HuH-7.5 (cell line): ENCODE data around the gene KLK1.
"Not testable (repeated sequence)": the region's sequence is repeated elsewhere in the genome, so short reads cannot be mapped to it uniquely, and the experiment has no call there.

ENCODE experiments used
- DNase-seq: peaks from one replicate; pipeline ENCODE4 v3.0.0; 2011; ENCODE audit warnings: low spot score

KLK1 gene

DNA sequence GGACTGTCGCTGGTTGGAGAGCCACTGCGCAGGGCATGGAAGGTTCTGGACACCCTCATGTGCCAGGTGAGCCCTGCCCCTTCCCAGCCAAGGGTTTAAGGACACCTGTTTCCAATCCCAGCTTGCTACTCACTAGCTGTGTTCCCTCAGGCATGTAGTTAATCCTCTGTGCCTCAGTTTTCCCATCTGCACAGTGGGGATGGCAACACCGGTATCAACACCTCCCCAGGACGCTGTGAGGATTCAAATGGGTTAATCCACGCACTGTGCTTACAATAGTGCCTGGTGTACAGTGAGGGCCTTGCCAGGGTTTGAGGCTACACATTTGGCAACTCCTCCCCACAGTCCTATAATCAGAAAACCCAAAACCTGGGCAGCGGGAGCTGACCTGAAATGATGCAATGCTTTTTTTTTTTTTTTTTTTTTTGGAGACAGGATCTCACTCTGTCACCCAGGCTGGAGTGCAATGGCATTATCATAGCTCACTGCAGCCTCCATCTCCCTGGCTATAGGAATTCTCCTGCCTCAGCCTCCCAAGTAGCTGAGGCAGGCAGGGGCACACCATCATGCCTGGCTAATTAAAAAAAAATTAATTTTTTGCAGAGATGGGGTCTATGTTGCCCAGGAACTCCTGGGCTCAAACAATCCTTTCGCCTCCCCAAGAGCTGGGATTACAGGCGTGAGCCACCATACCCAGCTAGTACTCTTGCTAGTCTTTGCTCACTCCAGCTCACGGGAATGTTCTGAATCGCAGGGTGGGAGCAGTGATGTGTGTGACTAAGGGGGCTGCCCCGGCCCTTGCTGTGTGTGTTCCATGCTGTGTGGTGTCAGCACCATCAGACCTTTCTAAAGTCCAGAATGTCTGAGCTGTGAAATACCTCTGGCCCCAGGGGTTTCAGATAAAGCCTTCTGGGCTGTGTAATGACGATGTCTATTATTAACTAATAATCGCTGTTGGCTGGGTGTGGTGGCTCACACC is 31.0 kb downstream of the KLK1 start:
- DNase-seq = no peak

DNA sequence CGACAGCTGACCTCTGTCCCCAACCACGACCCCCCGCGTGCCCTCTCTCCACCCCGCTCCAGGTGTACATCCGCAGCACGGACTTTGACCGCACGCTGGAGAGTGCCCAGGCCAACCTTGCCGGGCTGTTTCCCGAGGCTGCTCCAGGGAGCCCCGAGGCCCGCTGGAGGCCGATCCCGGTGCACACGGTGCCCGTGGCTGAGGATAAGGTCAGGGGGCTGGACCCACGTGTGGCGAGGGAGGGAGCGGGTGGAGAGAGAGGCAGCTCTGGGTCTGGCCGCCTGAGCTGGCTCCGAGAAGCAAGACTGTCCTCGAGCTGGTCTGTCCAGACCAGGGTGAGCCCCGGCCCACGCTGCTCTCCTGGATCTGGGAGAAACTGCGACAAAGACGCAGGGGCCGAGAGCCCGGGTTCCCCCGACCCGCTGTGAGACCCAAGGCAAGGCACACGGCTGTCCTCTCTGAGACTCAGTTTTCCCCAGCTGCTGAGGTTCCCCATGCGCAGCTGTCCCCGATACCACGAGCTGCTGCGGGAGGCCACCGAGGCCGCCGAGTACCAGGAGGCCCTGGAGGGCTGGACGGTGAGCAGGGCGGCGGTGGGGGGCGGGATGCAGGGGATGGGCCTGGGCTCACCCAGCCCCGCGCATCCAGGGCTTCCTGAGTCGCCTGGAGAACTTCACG is 31.9 kb downstream of the KLK1 start:
- no peak for DNase-seq

DNA sequence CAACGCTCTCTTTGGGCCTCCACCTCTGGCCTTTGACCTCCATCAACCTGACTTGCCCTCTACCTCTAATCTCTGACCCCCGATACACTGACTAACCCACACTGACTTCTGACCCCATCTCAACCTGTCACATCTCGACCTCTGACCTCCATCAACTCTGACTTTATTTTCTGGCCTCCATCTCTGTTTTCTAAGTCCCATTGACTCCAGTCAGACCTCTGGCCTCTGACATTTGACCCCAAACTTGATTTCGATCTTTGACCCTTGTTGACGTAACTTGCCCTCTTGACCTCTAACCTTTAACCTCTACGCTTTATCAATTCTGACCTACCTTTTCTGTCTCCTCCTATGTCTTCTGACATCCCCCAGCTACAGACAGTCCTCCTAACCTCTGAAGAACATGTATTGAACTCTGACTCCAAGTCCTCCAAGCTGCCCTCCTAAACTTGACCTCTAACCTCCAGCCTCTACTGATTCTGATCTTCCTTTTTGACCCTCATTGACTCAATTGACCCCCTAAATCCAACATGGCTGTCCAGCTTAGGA is 32.6 kb downstream of the KLK1 start:
- no peak for DNase-seq

DNA sequence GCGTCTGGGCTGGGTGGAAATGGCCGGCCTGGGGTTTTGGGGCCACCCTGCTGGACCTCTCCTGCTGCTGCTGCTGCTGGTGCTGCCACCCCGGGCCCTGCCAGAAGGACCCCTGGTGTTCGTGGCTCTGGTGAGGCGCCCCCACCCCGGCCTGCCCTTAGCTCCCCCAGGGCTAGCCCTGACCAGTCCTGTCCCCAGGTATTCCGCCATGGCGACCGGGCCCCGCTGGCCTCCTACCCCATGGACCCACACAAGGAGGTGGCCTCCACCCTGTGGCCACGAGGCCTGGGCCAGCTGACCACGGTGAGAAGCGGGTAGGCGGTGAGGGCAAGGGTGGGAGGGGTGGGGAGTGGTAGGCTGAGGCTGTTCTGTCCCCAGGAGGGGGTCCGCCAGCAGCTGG is 33.2 kb downstream of the KLK1 start, which contains the start of gene ACP4:
Gene ACP4, plus strand, starts transcription at position 20 of the 400 bp plus-strand sequence. Its CDS starts 0 bp downstream, at position 20.
- DNase-seq = no peak

DNA sequence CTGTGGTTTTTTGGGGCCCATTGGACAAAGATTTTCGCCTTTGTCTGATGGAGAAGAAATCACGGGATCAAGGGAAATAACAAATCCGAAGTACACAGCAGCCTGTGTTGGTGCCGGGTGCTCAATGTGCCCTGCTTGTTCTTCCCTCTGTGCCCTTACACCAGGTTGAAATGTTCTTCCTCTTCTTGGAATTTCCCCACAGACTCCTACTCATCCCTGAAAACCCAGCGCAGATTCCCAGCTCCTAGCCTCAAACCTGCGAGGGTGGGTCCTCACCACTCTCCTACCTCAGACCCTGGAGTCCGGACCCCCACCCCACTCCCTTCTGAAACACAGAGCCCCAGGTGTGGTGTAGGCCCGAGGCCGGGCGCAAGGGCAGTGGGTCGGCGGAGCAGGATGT is 38.3 kb downstream of the KLK1 start:
- no peak for DNase-seq

DNA sequence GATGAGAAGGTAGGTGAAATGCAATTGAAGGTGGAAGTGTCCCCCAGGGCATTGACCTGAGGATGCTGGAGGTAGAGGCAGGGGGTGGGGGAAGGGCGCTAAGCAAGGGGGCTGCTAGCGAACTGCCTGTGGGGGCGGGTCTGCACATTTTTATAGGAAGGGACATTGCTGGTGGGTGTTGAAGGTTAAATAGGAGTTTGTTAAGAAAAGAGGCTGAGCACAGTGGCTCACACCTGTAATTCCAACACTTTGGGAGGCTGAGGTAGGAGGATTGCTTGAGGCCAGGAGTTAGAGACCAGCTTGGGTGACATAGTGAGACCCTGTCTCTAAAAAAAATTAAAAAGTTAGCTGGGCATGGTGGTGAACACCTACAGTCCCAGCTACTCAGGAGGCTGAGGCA is 38.9 kb downstream of the KLK1 start:
- DNase-seq = no peak

DNA sequence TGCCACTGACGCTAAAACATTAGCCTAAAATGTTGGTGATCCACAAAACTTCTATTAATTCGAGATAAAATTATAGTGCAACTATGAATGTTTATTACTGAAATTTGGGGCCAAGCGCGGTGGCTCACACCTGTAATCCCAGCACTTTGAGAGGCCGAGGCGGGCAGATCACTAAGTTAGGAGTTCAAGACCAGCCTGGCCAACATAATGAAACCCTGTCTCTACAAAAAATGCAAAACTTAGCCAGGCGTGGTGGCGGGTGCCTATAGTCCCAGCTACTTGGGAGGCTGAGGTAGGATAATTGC is 39.8 kb downstream of the KLK1 start:
- DNase-seq = not testable (repeated sequence)

DNA sequence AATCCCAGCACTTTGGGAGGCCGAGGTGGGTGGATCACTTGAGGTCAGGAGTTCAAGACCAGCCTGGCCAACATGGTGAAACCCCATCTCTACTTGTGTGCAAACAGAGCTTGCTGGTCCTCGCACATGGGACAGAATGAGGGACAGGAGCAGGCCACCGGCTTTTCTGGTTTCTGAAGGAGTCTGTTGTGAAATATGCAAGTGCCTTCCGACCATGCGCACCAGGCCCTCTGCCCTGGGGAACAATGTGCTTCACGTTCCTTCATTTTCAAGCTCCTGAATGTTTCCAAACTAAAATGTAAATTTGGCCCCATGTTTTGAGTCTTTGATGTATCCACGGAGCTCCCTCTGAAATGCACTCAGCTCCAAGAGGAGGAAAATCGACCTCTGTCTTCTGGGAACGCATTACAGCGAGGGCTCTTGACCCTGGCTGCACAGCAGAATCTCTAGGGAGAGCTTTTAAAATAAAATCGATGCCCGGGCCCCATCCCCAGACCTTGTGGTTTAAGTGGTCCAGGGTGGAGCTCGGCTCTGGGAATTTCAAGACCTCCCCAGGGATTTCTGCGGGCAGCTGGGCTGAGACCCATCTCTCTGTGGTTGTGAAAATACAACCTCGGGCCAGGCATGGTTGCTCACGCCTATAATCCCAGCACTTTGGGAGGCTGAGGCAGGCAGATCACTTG is 42.7 kb downstream of the KLK1 start:
- no peak for DNase-seq

DNA sequence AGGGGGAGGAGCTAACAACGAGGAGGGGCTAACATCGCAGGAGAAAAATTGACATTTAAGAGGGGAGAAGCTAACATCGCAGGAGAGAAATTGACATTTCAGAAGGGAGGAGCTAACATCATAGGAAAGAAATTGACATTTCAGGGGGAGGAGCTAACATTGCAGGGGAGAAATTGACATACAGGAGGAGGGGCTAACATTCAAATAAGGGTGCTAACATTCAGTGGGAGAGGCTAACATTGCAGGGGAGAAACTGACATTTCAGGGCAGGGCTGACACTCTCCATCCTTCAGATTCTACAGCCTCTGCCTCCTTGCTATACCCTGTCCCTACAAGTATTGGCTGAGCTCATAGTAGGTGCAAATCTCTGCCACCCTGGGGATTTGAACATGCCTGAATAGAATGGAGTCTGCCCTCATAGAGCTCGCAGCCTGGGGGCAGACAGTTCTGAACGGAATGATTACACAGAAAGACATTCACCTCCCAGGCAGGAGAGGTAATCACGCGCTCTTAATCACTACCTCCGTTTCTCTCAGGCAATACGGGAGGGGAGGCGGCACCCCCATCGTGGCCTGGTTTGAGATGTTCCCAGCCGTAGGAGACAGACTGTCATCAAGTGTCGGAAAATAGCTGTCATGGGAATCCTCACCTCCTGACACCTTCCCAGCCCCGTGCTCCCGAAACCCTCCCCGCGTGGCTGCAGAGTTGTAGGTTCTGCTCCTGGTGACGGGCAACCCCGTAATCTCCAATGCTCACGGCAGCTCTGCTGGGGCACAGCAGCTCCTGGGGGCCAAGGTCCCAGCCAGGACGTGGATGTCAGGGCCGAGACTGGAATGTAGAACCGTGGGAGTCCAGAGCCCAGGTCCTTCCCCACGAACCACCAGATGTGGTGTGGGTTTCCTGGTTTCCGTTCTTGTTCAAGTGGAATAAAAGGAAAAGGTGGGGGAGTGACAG is 43.8 kb downstream of the KLK1 start:
- DNase-seq = no peak

DNA sequence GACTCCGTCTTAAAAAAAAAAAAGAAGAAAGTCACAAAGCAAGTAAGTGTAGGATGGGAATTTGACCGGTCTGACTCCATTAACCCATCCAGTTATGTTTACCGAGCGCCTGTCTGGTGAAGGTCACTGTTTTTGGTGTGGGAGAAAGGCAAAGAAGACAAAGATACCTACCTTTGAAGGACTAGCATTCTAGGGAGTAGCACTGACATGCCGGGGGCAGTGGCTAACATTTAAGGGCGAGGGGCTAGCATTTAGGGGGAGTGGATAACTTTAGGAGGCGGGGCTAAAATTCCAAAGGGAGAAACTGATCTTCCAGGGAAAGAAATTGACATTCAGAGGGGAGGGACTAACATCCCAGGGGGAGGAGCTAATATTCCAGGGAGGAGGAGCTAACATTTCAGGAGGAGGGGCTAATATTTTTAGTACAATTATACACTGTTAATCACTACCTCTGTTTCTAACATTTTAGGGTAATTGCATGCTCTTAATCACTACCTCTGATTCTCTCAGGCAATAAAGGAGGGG is 44.6 kb downstream of the KLK1 start:
- no peak for DNase-seq

DNA sequence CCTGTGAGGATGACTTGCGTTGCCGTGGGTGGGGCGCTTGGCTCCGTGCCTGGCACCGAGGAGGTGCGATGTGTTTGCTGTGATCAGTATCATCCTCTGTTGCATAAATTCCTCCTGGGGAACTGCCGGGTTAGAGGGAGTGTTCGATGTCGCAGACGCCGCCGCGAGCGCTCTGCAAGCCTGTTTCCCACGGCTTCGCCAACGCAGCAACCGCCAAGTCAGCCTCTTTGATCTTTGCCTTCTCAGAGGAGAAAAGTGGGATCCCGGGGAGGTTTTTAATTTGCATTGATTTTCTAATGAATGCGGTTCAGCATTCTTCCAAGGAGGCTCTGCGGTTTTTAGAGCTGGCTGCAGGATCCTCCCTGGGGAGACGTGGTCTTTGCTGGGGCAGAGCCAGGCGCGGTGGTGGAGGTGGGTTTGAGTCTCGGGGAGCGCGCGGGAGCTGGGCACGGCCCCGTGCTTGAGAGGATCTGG is 45.7 kb downstream of the KLK1 start:
- no peak for DNase-seq

DNA sequence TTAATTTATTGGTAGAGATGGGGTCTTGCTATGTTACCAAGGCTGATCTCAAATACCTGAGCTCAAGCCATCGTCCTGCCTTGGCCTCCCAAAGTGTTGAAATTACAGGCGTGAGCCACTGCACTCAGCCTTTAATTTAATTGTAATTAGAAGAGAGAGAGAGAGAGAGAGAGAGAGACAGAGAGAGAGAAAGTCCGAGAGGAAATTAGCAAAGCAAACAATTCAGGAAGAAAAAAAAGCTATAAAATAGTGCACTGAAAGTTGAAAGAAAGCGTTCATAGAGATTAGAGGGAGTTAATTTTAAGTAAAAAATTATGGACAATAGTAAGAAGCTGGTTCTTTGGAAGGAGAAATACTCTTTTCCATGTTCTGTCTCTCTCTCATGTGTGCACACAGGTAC is 46.3 kb downstream of the KLK1 start:
- no peak for DNase-seq

DNA sequence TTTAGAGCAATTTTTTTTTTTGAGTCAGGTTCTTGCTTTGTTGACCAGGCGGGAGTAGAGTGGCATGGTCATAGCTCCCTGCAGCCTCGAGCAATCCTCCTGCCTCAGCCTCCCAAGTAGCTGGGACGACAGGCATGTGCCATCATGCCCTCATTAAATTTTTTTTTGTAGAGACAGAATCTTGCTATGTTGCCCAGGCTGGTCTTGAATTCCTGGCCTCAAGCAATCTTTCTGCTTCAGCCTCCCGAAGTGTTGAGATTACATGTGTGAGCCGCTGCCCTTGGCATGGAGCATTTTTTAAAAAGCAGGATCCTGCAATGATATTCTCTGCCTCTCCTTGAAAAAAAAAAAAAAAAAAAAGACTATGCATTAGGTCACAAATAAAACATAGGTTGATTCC is 47.5 kb downstream of the KLK1 start:
- DNase-seq = no peak

DNA sequence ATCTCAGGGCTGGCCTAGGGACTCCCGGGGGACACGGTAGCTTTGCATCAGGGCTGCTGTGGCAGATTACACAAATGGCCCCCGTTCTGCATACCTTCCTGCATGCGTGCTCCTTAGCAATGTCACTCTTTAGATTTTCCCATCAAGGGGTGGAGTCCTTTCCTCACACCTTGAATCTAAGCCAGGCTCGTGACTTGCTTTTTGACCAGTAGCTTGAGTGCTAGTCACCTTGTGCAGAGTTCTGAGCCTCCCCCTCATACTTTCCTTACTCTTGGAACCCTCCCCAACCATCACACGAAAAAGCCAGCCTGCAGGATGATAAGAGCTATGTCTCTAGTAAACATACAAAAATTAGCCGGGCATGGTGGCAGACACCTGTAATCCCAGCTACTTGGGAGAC is 50.1 kb downstream of the KLK1 start:
- not testable (repeated sequence) for DNase-seq

DNA sequence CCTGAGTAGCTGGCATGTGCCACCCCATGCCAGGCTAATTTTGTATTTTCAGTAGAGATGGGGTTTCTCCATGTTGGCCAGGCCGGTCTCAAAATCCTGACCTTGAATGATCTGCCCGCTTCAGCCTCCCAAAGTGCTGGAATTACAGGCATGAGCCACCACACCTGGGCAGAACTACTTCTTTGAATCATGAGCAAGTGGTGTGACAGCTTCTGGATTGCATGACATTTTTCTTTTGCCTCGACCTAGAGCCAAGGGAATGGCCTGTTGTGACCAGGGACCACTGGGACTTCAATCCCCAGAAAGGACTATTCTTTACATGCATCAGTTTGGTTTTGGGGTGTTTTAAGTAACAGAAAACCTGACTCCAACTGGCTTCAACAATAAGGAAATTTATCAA is 50.7 kb downstream of the KLK1 start:
- DNase-seq = not testable (repeated sequence)

DNA sequence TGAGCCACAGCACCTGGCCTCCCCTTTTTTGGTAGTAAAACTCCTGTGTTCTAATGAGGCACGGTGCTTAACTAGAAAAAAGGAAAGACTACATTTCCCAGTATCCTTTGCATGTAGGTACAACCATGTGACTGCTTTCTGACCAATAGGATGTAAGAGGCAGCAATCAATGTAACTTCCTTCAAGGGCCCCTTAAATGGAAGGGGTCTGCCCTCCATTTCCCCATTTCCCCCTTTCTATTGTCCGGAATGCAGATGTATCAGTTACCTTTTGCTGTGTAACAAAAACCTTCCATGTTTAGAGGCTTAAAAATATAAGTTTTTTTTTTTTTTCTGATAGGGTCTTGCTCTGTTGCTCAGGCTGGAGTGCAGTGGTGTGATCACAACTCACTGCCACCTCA is 51.1 kb downstream of the KLK1 start:
- no peak for DNase-seq

DNA sequence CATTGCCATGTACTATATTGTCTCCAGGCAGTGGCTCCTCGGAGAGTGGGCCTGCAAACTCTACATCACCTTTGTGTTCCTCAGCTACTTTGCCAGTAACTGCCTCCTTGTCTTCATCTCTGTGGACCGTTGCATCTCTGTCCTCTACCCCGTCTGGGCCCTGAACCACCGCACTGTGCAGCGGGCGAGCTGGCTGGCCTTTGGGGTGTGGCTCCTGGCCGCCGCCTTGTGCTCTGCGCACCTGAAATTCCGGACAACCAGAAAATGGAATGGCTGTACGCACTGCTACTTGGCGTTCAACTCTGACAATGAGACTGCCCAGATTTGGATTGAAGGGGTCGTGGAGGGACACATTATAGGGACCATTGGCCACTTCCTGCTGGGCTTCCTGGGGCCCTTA is 52.7 kb downstream of the KLK1 start:
- DNase-seq = no peak

DNA sequence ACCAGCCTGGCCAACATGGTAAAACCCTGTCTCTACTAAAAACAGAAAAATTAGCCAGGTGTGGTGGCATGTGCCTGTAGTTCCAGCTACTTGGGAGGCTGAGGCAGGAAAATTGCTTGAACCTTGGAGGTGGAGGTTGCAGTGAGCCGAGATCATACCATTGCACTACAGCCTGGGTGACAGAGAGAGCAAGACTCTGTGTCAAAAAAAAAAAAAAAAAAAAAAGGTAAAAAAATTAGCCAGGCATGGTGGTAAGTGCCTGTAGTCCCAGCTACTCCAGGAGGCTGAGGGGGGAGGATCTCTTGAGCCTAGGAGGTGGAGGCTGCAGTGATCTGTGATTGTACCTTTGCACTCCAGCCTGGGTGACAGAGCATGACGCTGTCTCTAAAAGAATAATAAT is 53.4 kb downstream of the KLK1 start, which contains the start of gene GPR32:
Gene GPR32, plus strand, starts transcription at position 301 of the 400 bp plus-strand sequence. CDS start 137 bp downstream, outside the sequence.
- DNase-seq = not testable (repeated sequence)
